ENCODE data around the gene EPO.

EPO gene

GRCh38 chr7:100763556-100764140 lies 43.4 kb downstream of the EPO start:
- no peak for TF ChIP-seq CTCF (IDR thresholded peaks at IDR 0.05; ENCODE audit: control insufficient read depth, insufficient read depth, low read depth, low read length, missing control alignments)
- no peak for DNase-seq (ENCODE audit: low read depth)
- H3K4me3 ChIP-seq (ENCODE audit: control insufficient read depth, low read depth, low read length): no peak overlapping the region

GRCh38 chr7:100764841-100765240 lies 44.6 kb downstream of the EPO start:
- no peak overlapping the region for H3K4me3 ChIP-seq (ENCODE audit: control insufficient read depth, low read depth, low read length)
- TF ChIP-seq CTCF (IDR thresholded peaks at IDR 0.05; ENCODE audit: control insufficient read depth, insufficient read depth, low read depth, low read length, missing control alignments): no peak
- no peak for DNase-seq (ENCODE audit: low read depth)

- TF ChIP-seq CTCF (IDR thresholded peaks at IDR 0.05; ENCODE audit: control insufficient read depth, insufficient read depth, low read depth, low read length, missing control alignments): no peak
- H3K4me3 ChIP-seq (ENCODE audit: control insufficient read depth, low read depth, low read length): no peak overlapping the region
- DNase-seq (ENCODE audit: low read depth): no peak
These were observed 45.0 kb downstream of the EPO start for GRCh38 chr7:100765250-100765649.

GRCh38 chr7:100768784-100769183 lies 48.5 kb downstream of the EPO start:
- no peak for DNase-seq (ENCODE audit: low read depth)
- no peak for TF ChIP-seq CTCF (IDR thresholded peaks at IDR 0.05; ENCODE audit: control insufficient read depth, insufficient read depth, low read depth, low read length, missing control alignments)
- H3K4me3 ChIP-seq (ENCODE audit: control insufficient read depth, low read depth, low read length): no peak overlapping the region

All from AG09309 (cell line).